T-helper 1 cell treated with Interleukin-12 subunit alpha and Interleukin-12 subunit beta and Interleukin-4 antibody, amounts not matched to agents 30 ng/mL and 1 ng/mL, for 36 hours (primary cell): ENCODE results near the gene RNF34. TPM values are rescaled to one million over a fixed set of nuclear protein-coding genes. Genes with fewer than 3 reads are reported as not detected.

Experiments
- intact Hi-C: fragments of 100-400 bp; cut with micrococcal nuclease; formaldehyde crosslinking; loops from one replicate; pipeline ENCODE4 v1.15.1; 2024
- total RNA-seq: library from RNA; stranded (reverse); gene quantifications from 2 replicates; pipeline ENCODE4 v1.2.3, GENCODE V29; 2022

The RNF34 gene
- total RNA-seq, 1 donor from 2014 or later = 109 TPM

- intact Hi-C loops = no loop called here
Observed at GRCh38 chr12:121461048-121461447, 61.1 kb downstream of the RNF34 start.

- intact Hi-C loops = no loop called here
Observed at GRCh38 chr12:121464331-121464730, 64.4 kb downstream of the RNF34 start.

- intact Hi-C loops = loop anchor here (1.0 to 5.0 kb wide), 2 partner anchors 114 to 116 kb away; partner anchors contain the start of genes ANAPC5 and KDM2B
Observed at GRCh38 chr12:121465921-121466793, 66.2 kb downstream of the RNF34 start.

- intact Hi-C loops = loop anchor here (1.0 to 5.0 kb wide), 5 partner anchors 68 to 220 kb away; partner anchors contain the start of genes ANAPC5 and KDM2B
Observed at GRCh38 chr12:121466794-121467637, 67.1 kb downstream of the RNF34 start.

- intact Hi-C loops = loop anchor here (1.0 to 5.0 kb wide), 6 partner anchors 69 to 371 kb away; partner anchors contain the start of gene KDM2B
Observed at GRCh38 chr12:121467638-121468498, 68.0 kb downstream of the RNF34 start.

GRCh38 chr12:121468499-121468801, 68.5 kb downstream of the RNF34 start:
- intact Hi-C loops = loop anchor here (1.0 to 5.0 kb wide), 3 partner anchors 114 to 371 kb away; partner anchors contain the start of gene KDM2B

GRCh38 chr12:121470751-121471150, 70.8 kb downstream of the RNF34 start:
- intact Hi-C loops = no loop called here

GRCh38 chr12:121472150-121472905, 72.4 kb downstream of the RNF34 start:
- intact Hi-C loops = no loop called here

Other genes starting within 250 kb of the RNF34 start
- gene P2RX4, start 190.0 kb upstream of the RNF34 start, total RNA-seq = 38.3 and 42.0 TPM in 2 replicates
- gene CAMKK2, start 103.4 kb upstream of the RNF34 start, total RNA-seq = 29.1 and 32.1 TPM in 2 replicates
- gene ANAPC5, start 47.7 kb upstream of the RNF34 start, total RNA-seq = 124 and 127 TPM in 2 replicates
- 55.2 and 55.7 TPM in 2 replicates for gene KDM2B, start 180.9 kb downstream of the RNF34 start, total RNA-seq
- gene ORAI1, start 226.4 kb downstream of the RNF34 start, total RNA-seq = 70.6 and 74.2 TPM in 2 replicates